Cardiac fibroblast (primary cell): ENCODE data around the gene RABGEF1.
"Not testable (repeated sequence)": the region's sequence is repeated elsewhere in the genome, so short reads cannot be mapped to it uniquely, and the experiment has no call there.

Experiments
- DNase-seq, 2 donors: peaks; one replicate each; pipeline versions ENCODE4 v3.0.0 to v3.0.0-alpha.2; 2010; ENCODE audit warnings: low read depth in 2 of 2
- H3K4me3 ChIP-seq, 2 donors: replicated peaks in 1 of 2; 1 replicate in 1 of 2; 2 replicates in 1 of 2; pipeline ENCODE4 v1.5.1; 2011; ENCODE audit warnings: low read depth in 2 of 2, low read length in 2 of 2, mild to moderate bottlenecking in 2 of 2, moderate library complexity in 1 of 2
- TF ChIP-seq, protein P1 (sequence below): IDR thresholded peaks from one replicate; pipeline ENCODE4 v1.5.1; 2011; ENCODE audit warnings: low read depth, mild to moderate bottlenecking, low read length, inconsistent platforms

Gene RABGEF1

DNA sequence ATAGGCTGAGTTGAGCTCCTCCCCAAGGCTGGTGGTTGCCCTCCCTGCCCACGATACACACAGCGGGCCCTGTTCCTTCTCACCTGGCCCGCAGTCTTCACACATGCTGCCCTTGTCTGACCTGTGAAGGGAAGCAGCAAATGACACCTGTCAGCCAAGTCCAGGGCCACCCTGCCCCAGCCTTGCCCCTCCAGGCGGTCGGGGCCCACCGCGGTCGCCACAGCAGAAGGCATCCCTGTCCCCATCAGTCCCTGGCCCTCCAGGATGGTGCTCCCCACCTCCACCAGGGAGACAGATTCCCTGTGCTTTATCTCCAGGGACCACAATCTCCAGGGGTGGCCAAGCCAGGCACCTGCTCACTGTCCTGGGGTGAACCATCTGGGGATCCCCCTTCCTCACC lies 99.3 kb downstream of the RABGEF1 start:
- no peak for DNase-seq
- TF ChIP-seq, protein P1, sequence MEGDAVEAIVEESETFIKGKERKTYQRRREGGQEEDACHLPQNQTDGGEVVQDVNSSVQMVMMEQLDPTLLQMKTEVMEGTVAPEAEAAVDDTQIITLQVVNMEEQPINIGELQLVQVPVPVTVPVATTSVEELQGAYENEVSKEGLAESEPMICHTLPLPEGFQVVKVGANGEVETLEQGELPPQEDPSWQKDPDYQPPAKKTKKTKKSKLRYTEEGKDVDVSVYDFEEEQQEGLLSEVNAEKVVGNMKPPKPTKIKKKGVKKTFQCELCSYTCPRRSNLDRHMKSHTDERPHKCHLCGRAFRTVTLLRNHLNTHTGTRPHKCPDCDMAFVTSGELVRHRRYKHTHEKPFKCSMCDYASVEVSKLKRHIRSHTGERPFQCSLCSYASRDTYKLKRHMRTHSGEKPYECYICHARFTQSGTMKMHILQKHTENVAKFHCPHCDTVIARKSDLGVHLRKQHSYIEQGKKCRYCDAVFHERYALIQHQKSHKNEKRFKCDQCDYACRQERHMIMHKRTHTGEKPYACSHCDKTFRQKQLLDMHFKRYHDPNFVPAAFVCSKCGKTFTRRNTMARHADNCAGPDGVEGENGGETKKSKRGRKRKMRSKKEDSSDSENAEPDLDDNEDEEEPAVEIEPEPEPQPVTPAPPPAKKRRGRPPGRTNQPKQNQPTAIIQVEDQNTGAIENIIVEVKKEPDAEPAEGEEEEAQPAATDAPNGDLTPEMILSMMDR: no peak
- H3K4me3 ChIP-seq: no peak overlapping the region

DNA sequence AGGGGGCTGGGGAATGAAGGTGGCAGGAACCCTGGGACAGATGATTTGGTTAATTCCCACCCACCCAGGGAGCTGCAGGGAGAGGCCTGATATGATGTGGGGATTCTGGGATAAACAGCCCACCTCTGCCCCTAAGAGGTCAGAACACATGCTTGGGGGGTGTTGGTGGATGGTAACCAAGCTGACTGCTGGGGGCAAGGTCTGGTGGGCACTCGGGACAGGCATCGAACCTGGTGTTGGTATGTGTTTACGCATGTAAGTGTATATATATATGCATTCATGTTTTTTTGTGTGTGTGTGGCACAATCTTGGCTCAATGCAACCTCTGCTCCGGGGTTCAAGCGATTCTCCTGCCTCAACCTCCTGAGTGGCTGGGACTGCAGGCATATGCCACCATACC lies 99.8 kb downstream of the RABGEF1 start:
- DNase-seq: no peak
- H3K4me3 ChIP-seq: no peak overlapping the region
- TF ChIP-seq, protein P1: no peak

DNA sequence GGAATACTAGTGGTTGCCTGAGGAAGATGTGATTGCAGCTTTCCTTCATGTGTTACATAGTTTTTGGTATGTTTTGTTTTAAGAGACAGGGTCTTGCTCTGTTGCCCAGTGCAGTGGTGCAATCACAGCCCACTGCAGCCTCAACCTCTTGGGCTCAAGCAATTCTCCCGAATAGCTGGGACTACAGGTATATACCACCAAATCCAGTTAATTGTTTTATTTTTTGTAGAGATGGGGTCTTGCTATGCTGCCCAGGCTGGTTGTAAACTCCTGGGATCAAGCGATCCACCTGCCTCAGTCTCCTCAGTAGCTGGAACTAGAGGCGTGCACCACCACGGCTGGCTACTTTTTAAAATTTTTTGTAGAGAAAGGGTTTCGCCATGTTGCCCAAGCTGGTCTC lies 101.4 kb downstream of the RABGEF1 start:
- no peak for DNase-seq
- H3K4me3 ChIP-seq: no peak overlapping the region
- TF ChIP-seq, protein P1: no peak

DNA sequence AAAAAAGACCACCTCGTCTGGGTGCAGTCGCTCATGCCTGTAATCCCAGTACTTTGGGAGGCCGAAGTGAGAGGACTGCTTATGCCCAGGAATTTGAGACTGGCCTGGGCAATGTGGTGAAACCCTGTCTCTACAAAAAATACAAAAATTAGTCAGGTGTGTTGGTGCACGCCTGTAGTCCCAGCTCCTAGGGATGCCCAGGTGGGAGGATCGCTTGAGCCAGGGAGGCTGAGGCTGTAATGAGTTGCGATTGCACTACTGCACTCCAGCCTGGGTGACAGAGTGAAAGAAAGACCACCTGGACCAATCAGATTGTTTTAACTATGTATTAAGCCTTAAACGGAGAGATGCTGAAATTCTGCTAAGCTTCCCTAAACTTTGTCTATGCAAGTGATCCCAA lies 103.0 kb downstream of the RABGEF1 start:
- not testable (repeated sequence) for DNase-seq

DNA sequence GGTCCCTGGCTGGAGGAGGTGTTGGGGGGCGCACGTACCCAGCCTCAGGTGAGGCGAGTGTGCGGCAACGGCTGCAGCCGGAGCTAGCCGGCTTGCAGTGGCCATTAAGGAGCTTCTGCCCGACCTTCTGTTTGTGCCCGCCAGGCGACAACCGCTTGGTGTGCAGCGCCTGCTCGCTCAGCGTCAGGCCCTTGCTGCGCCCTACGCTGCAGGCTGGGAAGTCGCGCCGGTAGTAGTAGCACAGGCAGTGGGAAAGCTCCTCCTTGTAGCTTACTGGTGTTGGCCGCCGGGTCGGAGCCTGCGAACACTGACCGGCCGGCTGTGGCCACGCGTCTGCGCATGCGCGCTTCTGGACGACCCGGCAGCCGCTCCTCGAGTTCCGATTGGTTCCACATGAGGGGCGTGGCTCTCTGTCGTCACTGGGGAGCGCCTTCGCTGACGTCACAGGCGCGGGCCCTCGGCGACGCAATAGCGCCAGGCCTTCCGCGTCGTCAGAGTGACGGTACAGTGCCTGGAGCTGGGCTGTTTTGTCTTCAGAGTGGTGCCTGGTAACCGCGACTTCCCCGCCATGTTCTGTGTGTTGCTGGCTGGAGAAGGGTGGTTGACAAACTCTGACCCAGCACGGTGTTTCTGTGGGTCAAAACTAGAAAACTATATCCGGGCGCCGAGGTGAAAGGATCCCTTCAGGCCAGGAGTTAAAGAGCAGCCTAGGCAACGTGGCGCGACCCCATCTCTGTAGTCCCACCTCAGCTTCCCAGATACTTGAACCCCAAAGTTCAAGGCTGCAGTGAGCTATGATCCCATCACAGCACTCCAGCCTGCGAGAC lies 104.2 kb downstream of the RABGEF1 start:
- TF ChIP-seq, protein P1: peak; percentile 26
- DNase-seq: peak; percentile 99
- H3K4me3 ChIP-seq: peak overlapping the region; percentile 92 to 97

More for the DNA sequence above, 103.0 kb downstream of the RABGEF1 start:
- H3K4me3 ChIP-seq: not testable (repeated sequence)

DNA sequence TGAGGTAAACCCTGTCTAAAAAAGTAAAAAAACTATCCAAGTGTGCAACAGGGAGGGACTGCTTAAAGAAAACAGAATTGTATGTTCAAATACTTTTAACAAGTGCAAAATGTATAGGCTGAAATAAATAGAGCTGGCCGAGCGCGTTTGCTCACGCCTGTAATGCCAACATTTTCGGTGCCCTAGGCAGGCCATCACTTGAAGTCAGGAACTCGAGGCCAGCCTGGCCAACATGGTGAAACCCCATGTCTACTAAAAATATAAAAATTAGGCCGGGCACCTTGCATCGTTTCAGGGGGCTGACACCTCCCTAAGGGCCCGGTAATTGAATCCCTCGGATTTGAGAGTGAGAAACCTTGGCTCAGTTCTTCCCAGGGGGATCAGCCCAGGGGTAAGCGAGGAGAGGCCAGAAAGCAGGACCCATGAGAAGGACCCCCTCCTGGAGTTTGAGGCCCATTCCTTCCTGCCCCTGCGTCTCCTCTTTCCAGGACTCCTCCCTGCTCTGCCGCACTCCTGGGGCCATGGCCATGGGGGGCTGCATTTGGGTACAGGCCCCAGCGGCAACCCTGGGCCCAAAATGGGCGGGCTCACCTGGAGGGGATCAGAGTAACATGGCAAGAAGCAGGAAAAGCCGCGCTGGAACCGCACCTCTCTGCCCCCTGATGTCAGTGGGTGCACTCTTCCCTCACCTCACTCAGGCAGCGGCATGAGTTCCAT lies 105.0 kb downstream of the RABGEF1 start:
- DNase-seq: peak in 1 of 2 donors; percentile 6
- peak overlapping the region; percentile 92 to 97 for H3K4me3 ChIP-seq
- TF ChIP-seq, protein P1: no peak

DNA sequence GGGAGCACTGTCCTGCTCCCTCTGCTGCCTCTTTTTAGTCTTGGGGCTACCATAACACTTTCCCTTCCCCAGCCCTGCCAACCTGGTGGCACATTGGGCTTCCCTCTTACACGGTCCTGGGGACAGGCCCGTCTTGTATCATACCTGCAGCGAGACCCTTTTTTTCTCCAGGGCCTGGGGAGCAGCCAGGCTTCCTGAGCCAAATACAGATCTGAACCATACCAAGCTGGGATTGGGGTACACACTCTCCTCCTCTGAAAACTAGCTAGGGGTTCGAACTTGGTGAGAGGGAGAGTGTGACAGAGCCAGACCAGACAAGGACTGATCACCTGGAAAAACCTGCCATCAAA lies 105.5 kb downstream of the RABGEF1 start:
- DNase-seq, H3K4me3 ChIP-seq: not testable (repeated sequence)

DNA sequence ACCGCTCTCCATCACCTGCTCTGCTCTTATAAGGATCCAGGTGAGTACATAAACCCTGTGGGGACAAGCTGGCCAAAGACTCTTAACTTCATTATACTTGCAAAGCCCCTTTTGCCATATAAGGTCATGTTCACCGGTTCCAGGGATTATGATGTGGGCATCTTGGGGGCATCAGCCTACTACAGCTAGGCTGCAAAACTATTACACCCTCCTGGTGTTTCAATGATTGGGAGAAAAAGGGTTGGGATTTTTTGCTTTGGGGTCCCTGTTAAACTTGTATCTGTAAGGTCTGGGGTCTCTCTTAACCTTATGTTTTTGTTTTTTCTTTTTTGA lies 107.0 kb downstream of the RABGEF1 start:
- not testable (repeated sequence) for DNase-seq, H3K4me3 ChIP-seq
